GM18507 (cell line): ENCODE results near the gene BMPR1A.

Source experiments
- DNase-seq: peaks from one replicate; pipeline ENCODE4 v3.0.0; 2011; ENCODE audit warnings: low read depth; ENCODE audit not compliant: insufficient read length; ENCODE audit errors: extremely low spot score
- FAIRE-seq: peaks from 2 replicates; lab custom pipeline; 2011; peaks lifted over from hg19 to GRCh38; lab: Jason Lieb, UNC

Gene BMPR1A

DNA sequence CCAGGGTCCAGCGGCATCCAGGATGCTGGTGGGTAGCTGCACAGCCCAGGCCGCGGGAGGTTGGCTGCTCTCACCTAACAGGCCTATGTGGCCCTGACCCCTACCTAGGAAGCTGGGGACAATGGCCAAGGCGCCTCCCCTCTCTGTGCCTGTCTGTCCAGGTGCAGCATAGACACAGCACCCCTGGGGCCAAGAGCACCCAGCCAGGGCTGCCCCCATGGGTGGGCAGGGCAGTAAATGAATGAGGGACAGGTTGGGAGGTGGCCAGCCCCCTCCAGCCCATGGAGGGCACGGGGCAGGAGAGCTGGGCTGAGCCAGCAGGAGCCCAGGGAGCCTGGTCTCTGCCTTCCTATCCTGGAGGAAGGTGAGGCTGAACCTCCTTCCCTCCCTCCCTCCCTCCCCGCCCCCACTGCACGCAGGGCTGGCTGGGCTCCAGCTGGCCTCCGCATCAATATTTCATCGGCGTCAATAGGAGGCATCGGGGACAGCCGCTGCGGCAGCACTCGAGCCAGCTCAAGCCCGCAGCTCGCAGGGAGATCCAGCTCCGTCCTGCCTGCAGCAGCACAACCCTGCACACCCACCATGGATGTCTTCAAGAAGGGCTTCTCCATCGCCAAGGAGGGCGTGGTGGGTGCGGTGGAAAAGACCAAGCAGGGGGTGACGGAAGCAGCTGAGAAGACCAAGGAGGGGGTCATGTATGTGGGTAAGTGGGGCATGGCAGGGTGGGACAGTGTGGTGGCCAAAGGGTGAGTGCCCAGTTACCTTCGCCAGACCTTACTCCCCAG lies 201.9 kb downstream of the BMPR1A start, which contains the start of gene SNCG:
Gene SNCG (plus strand): TSS at position 484 of the 785 bp plus-strand sequence. CDS start 99 bp downstream, at position 583.
- FAIRE-seq, result no peak
- no peak for DNase-seq

DNA sequence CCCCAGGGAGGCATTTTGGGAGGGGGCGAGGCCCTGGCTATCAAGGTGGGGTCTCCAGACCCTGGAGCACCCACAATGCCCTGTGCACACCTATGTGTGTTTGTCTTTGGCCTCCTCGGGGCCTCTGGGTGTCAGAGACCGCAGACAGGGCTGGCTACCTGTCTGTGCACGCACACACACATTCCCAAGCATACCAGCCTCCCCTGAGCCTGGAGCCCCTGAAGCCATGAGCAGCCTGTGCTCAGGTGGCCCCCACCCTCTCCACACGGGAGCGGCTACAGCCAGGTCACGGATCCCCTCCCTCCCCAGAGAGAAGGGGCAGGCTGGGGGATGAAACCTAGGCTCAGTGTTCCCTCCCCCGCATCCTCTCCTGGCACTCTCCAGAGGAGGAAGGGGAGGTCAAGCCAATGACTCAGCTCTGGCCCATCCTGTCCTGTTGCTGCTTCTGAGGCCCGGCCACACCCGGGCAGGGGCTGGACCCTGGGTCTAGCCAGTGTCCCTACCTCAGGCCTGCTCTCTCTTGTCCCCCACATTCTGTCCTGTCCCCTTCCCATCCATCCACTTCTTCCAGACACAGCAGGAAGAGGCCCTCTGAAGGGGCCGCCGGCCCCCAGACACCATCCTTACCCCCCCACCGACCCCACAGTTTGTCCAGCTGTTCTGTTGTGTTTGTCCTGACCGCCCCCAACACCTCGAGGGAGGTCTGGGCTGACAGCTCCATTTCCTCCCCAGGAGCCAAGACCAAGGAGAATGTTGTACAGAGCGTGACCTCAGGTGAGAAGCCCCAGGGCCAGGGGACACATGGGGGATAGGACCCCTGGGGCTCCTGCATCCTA lies 202.7 kb downstream of the BMPR1A start:
- FAIRE-seq (no peak), DNase-seq (no peak)

DNA sequence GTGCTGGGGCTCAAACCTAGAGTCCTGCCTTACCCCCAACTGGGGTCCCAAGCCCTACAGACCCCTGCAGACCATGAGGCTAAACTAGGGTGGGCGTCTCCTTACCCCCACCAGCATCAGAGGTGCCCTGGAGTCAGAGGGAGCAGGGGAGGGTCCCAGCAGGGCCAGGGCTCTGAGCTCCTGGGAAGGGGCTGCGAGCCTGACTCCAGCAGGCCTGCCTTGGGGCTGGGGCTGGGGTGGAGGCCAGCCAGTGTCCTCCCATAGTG lies 203.3 kb downstream of the BMPR1A start:
- DNase-seq (no peak), FAIRE-seq (no peak)

DNA sequence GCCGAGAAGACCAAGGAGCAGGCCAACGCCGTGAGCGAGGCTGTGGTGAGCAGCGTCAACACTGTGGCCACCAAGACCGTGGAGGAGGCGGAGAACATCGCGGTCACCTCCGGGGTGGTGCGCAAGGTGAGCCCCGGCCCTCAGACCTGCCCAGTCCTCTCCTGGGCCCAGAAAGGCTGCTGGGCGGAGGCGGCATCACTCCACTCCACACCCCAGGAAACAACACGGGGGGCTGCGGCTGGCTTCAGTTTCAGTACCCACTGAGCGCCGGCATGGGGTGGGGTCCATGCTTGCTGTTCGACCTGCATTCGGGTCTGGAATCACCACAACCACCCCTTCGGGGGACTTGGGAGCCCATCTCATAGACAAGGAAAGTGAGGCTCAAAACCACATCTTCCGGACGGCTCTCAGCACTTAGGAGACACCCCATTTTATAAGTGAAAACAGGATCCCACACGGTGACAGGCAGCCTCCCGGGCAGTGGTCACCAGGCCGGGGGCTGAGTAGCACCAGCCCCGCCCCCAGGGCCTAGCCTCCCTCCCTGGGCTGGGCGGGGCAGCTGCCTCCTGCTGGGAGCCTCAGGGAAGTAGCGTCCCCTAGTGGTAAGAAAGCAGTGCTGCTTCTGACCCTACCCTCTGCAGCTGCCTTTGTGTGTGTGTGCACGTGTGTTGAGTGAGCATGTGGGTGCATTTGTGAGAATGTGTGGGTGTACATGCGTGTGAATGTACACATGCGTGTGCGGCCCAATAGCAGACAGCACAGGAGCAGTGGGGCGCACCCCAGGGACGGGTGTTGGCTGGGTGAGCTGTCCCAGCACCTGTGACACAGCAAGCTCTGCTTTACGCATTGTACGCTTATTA lies 203.8 kb downstream of the BMPR1A start:
- peak; percentile 81 for FAIRE-seq
- peak; percentile 55 for DNase-seq

DNA sequence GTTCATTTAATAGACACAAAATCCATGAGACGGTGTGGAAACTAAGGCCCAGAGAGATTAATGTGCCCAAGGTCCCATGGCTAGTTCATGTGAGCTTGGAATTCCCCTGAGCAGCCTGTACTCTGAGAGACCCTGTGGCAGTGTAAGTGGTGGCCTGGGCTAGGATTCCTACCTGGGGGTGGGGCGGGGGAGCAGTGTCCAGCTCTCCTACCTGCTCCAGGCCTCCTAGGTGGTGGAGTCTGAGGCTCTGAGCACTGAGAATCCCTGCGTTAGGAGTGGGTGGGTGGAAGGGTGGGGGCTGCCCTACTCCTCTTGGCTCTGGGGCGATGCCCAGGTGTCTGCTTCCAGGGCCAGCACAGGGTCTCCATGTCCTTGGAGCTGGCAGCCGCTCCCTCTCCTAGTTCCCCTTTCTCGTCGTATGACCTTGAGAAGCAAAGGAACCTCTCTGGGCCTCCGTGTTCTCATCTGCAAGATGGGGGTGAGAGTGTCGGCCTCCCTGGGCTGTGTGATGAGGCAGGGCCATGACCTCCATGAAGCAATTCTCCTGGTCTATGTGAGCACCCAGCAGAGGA lies 204.5 kb downstream of the BMPR1A start:
- no peak for DNase-seq
- no peak for FAIRE-seq

DNA sequence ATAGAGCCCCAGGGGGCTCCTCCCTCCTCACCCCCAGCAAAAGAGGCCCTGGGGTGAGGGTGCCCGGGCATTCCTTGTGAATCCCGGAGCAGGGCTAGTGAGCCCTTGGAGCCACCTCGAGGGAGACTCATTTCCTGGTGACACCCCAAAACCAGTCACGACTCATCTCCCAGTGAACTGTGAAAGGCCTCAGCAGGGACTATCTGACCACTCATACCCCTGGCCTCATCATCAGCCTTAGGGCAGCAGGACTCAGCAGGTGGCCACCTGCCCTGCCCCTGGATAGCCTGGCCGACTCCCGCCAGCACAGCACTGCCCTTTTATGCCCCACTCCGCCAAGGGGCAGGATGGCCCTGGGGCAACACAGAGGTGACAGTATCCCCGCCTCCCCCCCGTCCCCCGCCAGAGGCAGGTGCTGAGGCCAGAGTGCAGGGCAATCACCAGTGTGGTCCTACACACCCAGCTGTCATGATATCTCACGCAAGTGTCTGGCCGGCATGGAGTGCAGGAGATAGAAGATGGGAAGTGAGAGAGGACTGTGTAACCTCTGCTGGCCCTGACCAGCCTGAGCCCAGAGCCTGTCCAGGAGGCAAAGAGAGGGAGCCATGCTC lies 205.2 kb downstream of the BMPR1A start:
- DNase-seq, result no peak
- FAIRE-seq, result no peak

DNA sequence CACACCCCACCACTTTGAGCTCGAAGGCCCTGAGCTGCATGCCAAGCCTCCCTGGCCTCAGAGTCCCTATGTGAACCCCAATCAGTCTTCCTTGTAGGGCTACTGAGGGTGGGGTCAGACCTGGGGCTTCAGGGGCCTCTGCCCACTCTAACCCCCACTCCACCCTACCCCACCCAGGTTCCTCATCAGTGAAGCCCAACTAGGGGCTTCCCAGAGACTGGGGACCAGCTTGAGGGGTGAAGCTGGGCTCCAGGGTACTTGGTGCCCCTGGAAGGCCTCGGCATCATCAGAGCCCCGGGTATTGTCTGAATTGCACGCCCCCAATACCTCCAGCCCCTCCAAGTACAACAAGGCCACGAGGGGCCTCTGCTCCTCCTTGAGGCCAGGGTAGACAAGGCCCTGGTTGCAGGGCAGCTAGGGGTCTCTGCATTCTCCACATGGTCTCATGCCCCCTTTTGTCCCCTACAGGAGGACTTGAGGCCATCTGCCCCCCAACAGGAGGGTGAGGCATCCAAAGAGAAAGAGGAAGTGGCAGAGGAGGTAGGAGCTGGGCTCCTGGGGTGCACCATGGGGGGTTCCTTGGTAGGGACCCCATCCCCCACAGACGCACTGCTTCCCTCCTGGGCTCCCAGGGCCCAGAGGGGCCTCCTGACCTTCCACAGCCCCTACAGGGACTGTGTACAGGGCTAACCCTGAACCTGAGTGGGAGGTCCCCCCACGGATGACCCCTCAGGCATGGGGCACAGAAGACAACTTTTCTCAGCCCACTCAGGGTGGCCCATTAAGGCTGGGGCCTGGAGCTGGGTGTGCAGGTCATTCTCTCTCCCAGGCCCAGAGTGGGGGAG lies 205.9 kb downstream of the BMPR1A start:
- no peak for FAIRE-seq

DNA sequence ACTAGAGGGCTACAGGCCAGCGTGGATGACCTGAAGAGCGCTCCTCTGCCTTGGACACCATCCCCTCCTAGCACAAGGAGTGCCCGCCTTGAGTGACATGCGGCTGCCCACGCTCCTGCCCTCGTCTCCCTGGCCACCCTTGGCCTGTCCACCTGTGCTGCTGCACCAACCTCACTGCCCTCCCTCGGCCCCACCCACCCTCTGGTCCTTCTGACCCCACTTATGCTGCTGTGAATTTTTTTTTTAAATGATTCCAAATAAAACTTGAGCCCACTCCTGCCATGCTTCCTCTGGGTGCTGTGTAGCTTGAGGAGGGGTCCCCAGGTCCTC lies 206.5 kb downstream of the BMPR1A start:
- FAIRE-seq (no peak), DNase-seq (no peak)

More for the DNA sequence above, 205.9 kb downstream of the BMPR1A start:
- DNase-seq, result no peak

DNA sequence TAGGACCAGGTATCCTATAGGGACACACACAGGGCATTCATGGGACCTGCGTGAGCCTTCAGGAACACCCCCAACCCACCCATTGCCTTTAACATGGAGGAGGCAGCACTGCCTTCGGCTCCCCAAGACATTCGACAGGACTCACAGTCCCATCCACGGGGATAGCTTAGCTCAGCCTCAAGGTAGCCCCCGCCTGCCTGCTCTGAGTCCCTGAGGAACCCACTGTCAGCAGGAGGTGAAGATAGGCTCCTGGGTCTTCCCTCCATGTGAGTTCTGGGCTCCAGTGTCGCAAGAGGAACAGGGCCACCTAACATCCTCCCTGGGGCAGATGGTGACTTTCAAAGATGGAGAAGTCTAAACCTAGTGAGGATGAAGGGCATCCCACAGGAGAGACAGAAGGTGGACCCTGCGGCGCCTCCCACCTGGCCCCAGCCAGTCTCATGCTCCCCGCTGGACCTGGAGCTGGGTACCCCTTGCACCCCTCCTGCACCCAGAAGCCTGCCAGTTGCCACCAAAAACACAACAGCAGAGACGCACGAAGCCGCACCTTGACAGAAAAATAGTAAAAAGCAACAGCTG lies 207.0 kb downstream of the BMPR1A start:
- FAIRE-seq, result no peak
- no peak for DNase-seq

DNA sequence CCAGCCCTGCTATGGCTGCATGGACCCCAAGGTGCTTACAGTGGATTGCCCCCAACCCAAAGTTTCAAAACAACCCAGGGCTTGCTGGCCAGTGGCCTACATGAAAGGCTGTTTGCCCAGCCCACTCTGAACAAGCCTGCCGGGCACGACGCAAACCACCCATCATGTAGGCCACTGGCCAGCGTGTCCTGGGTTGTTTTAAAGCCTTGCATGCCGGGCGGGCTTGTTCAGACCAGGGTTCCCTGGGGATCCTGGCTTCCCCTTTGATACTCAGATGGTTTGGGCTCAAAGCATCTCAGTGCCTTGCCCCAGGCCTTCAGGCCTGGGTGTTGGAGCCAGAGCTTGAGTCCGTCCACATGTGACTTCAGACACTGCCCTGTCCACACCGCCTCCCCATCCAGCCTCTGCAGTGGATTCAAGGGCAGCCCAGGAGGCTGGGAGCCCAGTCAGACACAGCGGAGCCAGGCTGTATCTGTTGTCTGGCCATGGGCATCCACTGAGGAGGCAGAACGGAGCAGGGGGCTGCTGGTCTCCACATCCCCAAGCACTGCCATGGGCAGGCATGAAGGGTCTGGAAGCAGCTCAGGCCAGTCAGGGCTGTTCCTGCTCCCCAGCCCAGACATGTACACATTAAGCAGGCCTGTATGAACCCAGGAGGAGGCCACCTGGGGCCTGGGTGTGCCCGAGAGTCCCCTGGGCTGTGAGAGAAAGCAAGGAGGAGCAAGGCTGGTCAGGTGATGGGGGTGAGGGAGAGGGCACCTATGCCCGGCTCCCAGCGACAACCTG lies 207.8 kb downstream of the BMPR1A start:
- DNase-seq, result no peak
- no peak for FAIRE-seq

DNA sequence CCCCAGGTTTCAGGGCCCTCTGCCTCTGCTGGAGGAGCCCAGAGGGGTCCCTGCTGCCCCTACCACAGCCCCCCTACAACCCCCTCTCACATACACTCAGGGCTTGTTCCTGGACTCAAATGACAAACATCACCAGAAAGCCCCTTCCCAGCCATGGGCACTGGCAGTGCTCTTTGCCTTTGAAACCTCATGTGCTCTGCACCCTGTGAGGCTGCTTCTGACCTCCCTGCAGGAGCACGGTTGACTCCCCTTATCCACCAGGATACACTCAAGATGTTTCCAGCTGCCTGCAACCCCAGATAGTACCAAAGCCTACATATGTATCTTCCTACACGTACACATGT lies 208.4 kb downstream of the BMPR1A start:
- FAIRE-seq (no peak), DNase-seq (no peak)

DNA sequence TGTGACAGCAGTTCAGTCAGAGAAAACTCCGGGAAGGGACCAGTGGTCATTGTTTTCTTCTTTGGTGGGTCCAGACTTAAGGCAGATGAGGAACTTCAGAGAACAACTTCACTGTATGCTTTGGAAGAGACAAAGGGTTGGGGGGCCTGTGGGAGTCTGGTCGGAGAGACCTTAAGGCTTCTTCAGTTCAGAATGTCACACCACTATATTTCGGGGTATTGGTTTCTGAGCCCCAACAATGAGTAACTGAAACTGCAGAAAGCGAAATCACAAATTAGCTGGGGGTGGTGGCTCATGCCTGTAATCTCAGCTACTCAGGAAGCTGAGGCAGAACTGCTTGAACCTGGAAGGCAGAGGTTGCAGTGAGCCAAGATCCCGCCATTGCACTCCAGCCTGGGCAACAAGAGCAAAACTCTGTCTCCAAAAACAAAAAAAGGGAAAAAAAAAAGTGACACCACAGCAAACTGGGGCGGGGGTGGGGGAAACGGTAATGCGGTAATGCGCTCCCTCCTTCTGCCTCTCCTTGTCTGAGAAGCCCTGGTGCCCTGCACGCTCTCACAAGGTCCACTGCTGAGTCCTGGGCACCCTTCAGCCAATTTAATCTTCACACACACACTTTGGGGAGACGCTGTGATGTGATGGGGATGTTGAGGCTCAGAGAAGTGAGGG lies 209.7 kb downstream of the BMPR1A start:
- no peak for DNase-seq
- FAIRE-seq, result no peak

DNA sequence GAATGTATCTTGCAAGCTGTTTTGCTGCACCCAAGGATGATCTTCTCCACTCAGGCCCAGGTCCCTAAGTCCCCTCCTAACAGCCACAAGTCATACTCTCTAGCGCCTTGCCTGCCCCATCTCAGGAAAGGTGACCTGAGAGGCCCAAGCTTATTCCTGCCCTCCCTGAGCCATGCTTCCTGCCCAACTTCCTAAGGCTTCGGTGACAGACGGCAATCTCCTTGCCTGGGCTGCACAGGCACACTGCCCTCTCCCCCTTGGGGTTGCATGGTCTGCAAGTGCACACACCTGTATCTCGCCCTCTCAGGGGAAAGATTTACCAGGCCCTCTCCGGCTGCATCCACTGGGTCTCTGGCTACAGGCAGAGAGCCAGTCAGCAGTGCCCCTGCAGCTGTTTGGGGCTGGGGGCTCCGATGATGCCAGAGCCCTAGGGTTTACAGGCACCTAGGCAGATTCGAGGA lies 211.1 kb downstream of the BMPR1A start:
- FAIRE-seq (no peak), DNase-seq (no peak)

DNA sequence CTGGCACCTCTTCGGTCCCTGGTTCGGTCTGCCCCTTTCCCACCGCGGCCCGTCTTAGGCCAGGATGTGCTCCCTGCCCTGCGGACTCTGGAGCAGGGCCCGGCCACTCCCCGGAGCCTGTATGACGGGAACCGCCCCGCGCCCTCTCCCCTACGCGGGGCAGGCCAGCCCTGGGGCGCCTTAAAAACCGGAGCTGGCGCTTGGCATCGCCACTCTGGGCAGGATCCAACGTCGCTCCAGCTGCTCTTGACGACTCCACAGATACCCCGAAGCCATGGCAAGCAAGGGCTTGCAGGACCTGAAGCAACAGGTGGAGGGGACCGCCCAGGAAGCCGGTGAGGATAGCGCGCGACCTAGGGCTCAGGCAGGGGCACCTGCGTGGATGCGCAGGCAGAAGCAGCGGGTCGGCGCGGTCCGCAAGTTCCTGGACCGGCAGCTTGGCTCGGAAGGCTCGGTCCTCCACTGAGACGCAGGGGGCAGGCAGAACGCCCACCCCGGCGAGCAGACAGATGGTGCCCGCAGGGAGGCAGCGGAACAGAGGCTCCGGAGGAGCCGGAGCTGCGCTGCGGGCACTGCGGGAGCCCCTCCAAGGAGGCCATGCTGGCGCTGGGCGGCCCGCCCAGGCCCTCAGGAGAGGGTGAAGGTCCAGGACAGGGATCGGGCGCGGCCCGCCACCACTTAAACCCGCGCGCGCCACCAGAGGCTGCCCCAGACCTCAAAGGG lies 212.0 kb downstream of the BMPR1A start, which contains the start of gene ADIRF:
Gene ADIRF (plus strand): TSS at position 212 of the 723 bp plus-strand sequence. CDS start 63 bp downstream, at position 275.
- no peak for DNase-seq
- no peak for FAIRE-seq

DNA sequence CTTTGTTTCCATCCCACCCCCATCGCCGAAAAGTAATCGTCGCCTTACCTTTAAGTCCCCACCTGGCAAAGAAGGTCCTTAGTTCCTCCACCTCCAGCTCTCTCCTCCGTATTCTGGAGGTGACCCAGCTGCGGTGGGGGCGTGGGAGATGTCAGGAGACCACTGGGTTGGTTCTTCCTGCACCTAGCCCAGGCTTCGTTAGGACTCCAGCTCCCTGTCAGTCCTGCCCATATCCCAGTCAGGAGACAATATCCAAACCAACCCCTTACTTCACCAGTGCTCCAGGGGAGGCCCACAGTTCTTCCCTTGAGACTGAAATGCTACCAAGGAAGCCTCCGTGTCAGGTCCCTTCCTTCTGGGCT lies 212.6 kb downstream of the BMPR1A start:
- DNase-seq (no peak), FAIRE-seq (no peak)

DNA sequence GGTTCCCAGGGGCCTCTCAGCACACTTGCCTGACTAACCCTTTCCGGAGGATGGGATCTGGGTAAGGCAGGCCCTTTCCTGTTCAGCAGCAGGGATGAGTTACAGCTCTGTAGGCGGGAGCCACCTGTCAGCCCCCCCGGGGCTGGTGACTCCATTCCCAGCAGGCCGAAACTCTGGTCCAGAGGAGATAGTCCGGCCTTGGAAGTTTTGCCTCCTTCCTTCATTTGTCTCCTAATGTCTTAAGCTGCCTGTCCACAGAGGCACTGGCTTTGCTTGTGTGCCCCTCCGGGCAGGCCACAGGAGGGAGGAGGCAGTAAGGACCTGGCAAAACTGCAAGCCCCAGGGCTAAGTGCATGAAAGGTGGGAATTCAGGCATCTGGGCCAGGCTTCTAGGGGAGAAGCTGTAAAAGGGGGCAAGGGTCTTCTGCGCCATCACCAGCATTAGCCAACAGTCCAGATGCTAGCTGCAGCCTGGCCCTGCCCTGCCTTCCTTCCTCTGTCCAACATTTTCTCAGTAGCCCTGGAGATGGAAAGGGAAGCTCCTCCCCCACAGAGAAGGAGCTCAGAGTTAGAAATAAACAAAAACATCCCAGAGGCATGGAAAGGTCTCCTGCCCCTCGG lies 213.1 kb downstream of the BMPR1A start:
- DNase-seq, result no peak
- FAIRE-seq, result no peak
